GM23338 (cell line): ENCODE data around the gene CHST6.
A peak's percentile ranks its signal among the peaks of the same experiment; 100 is the strongest.

Experiments
- EZH2 ChIP-seq: fragments of 200-600 bp; sonication (generic); IDR thresholded peaks from one replicate; pipeline ENCODE4 v1.8.0; 2017; ENCODE audit warnings: antibody characterized with exemption, mild to moderate bottlenecking, low read depth; ENCODE audit not compliant: unreplicated experiment
- POLR2AphosphoS5 ChIP-seq: IDR thresholded peaks from 2 replicates; pipeline ENCODE4 v1.6.1; 2016; ENCODE audit warnings: antibody characterized with exemption, low read depth
- TF ChIP-seq, protein P1 (sequence below), 2 experiments: fragments of 200-600 bp in 1 of 2; sonication (generic) in 1 of 2; conservative IDR thresholded peaks; 2 replicates each; pipeline versions ENCODE4 v1.5.1 to v1.6.1; 2016 to 2017; ENCODE audit warnings: antibody characterized with exemption in 2 of 2, low read depth in 2 of 2, mild to moderate bottlenecking in 2 of 2, moderate library complexity in 1 of 2

DNA sequence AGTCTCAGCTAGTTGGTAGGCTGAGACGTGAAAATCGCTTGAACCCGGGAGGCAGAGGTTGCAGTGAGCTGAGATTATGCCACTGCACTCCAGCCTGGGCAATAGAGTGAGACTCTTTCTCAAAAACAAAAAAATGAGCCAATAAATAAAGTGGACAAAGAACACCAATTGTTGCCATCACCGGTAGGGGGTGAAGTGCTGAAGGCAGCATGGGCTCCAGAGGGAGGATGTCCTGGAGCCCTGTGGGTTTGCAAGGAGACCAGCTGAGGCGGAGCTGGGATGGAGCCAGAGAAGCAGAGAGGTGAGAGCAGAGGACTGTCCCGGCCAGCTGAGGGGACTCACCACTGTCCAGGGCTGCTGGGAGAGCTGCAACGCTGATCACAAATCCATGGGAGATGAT is 13.8 kb downstream of the CHST6 start:
- TF ChIP-seq, protein P1, sequence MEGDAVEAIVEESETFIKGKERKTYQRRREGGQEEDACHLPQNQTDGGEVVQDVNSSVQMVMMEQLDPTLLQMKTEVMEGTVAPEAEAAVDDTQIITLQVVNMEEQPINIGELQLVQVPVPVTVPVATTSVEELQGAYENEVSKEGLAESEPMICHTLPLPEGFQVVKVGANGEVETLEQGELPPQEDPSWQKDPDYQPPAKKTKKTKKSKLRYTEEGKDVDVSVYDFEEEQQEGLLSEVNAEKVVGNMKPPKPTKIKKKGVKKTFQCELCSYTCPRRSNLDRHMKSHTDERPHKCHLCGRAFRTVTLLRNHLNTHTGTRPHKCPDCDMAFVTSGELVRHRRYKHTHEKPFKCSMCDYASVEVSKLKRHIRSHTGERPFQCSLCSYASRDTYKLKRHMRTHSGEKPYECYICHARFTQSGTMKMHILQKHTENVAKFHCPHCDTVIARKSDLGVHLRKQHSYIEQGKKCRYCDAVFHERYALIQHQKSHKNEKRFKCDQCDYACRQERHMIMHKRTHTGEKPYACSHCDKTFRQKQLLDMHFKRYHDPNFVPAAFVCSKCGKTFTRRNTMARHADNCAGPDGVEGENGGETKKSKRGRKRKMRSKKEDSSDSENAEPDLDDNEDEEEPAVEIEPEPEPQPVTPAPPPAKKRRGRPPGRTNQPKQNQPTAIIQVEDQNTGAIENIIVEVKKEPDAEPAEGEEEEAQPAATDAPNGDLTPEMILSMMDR (conservative IDR thresholded peaks at IDR 0.05; ENCODE audit: low read depth in 2 of 2), result peak in 1 of 2 experiments; percentile 29; a peak in 1 of 4 replicates
- TF ChIP-seq EZH2, result no peak
- TF ChIP-seq POLR2AphosphoS5, result no peak
